T-cell (primary cell): ENCODE measurements around the gene ITPR1. TPM values are rescaled to one million over a fixed set of nuclear protein-coding genes. Genes with fewer than 3 reads are reported as not detected.

ENCODE experiments used
- ATAC-seq, 4 experiments: fragments of 200-7000 bp in 3 of 4; fragments of 150-1000 bp in 1 of 4; cut with Tn5 transposase; replicated peaks in 1 of 4; 1 replicate in 3 of 4; 2 replicates in 1 of 4; pipeline ENCODE4 v1.10.0; 2021; ENCODE audit warnings: moderate library complexity in 3 of 4, mild to moderate bottlenecking in 2 of 4, moderate number of reproducible peaks in 1 of 4
- CTCF ChIA-PET, 2 donors: fragments of 300-600 bp; sonication (Branson Sonifier 250); formaldehyde crosslinking; loops; one replicate each; lab custom pipeline; 2022; ENCODE audit warnings: antibody characterized with exemption in 2 of 2; lab: Charles Lee
- POLR2A ChIA-PET, 2 donors: fragments of 300-600 bp; sonication (Branson Sonifier 250); formaldehyde crosslinking; loops; one replicate each; lab custom pipeline; 2022; ENCODE audit warnings: antibody characterized with exemption in 2 of 2; lab: Charles Lee
- DNase-seq, 35 experiments: peaks; one replicate each; pipeline versions ENCODE4 v3.0.0 to v3.0.0-alpha.2; 2013 to 2023
- H3K27ac ChIP-seq: one replicate; pipeline ENCODE4 v1.5.1; 2013; ENCODE audit warnings: low read length
- H3K27me3 ChIP-seq, 2 experiments: replicated peaks in 1 of 2; 1 replicate in 1 of 2; 2 replicates in 1 of 2; pipeline versions ENCODE4 v1.6.1 to v1.7.0; 2013; ENCODE audit warnings: low read length in 1 of 2, mixed read lengths in 1 of 2; ENCODE audit not compliant: control insufficient read depth in 2 of 2, insufficient read depth in 2 of 2; ENCODE audit errors: extremely low read depth in 1 of 2
- H3K36me3 ChIP-seq, 2 donors: 1 replicate in 1 of 2; 2 replicates in 1 of 2; pipeline versions ENCODE4 v1.6.1 to v1.7.0; 2013; ENCODE audit warnings: low read length in 1 of 2; ENCODE audit not compliant: control insufficient read depth in 2 of 2, insufficient read depth in 1 of 2; ENCODE audit errors: extremely low read depth in 1 of 2
- H3K4me1 ChIP-seq, 2 experiments: 1 replicate in 1 of 2; 2 replicates in 1 of 2; pipeline versions ENCODE4 v1.6.1 to v1.7.0; 2013; ENCODE audit warnings: low read length in 2 of 2, mixed read lengths in 1 of 2; ENCODE audit not compliant: insufficient read depth in 2 of 2, control insufficient read depth in 1 of 2; ENCODE audit errors: extremely low read depth in 1 of 2
- H3K4me3 ChIP-seq, 2 donors: 1 replicate in 1 of 2; 2 replicates in 1 of 2; pipeline versions ENCODE4 v1.5.1 to v1.7.0; 2013; ENCODE audit warnings: mild to moderate bottlenecking in 2 of 2, low read length in 1 of 2, moderate library complexity in 1 of 2; ENCODE audit not compliant: control insufficient read depth in 1 of 2; ENCODE audit errors: extremely low read depth in 1 of 2
- H3K9me3 ChIP-seq: 2 replicates; pipeline ENCODE4 v1.7.0; 2013
- H3K27ac Mint-ChIP-seq, 2 donors: one replicate each; pipeline ENCODE4 v1.8.0; 2020 to 2021; ENCODE audit warnings: mild to moderate bottlenecking in 2 of 2, mixed read lengths in 2 of 2
- H3K27me3 Mint-ChIP-seq, 2 donors: one replicate each; pipeline ENCODE4 v1.8.0; 2021 to 2022; ENCODE audit warnings: mixed read lengths in 2 of 2
- H3K36me3 Mint-ChIP-seq: one replicate; pipeline ENCODE4 v1.8.0; 2021; ENCODE audit warnings: mixed read lengths
- H3K4me1 Mint-ChIP-seq, 3 donors: one replicate each; pipeline ENCODE4 v1.8.0; 2020 to 2022; ENCODE audit warnings: mixed read lengths in 3 of 3, mild to moderate bottlenecking in 1 of 3
- H3K4me3 Mint-ChIP-seq, 3 donors: one replicate each; pipeline ENCODE4 v1.8.0; 2020 to 2022; ENCODE audit warnings: mild to moderate bottlenecking in 3 of 3, mixed read lengths in 3 of 3, moderate library complexity in 3 of 3
- H3K9me3 Mint-ChIP-seq, 3 donors: one replicate each; pipeline ENCODE4 v1.8.0; 2020 to 2022; ENCODE audit warnings: mixed read lengths in 3 of 3
- WGBS: methylation state at CpG from one replicate; pipeline ENCODE4 v1.1.5; 2013; ENCODE audit warnings: missing lambda C conversion rate; ENCODE audit not compliant: insufficient coverage; 5-methylcytosine and 5-hydroxymethylcytosine counted together
- total RNA-seq, 35 experiments: library from RNA in 6 of 35; stranded (reverse) in 6 of 35; fragments of 120-200 nt in 1 of 35; gene quantifications; one replicate each; pipeline versions ENCODE4 v1.2.1 to v1.2.4 and lab custom pipeline; 2013 to 2026

The ITPR1 gene
- total RNA-seq, 5 donors from 2014 or later (not counting 1 experiment from before 2014, with no cell fraction given) = 53.8 to 105 (median 73.1) TPM

DNA sequence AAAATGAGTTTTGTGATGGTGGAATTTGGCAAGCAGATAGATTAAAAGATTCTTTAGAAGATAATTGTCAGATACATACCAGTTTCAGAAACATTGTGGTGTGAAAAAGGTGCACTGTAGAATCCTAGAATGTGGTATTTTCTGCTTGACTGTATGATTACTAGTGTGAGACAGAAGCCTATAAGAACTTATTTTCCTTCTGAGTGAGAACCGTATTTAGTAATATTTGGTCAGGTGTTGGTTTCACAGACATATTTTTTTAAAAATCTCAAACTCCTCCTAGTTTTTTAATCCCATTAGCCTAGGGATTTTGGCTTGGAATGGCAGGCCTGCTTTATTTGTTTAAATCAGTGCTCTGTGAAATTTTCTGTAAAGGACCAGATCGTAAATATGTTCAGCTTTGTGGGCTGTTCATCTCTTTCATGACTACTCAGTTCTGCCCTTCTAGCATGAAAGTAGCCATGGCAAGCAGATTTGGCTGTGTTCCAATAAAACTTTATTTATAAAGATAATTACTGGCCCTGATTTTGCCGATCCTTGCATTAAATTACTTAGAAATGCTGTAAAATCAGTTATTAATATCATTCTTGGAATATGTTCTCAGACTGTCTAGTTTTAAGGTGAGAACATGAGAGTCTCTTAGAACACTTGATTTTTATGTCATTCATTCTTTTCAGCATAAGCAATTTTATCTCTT, 205.1 kb downstream of the ITPR1 start:
- no CpG with 5 or more reads among the region's 3 CpGs for WGBS
- Mint-ChIP-seq H3K4me3 (no peak overlapping the region), H3K27ac (no peak overlapping the region), H3K36me3 (peaks cover 63% of the 10 kb centered on the region), H3K4me1 (no peaks in the 10 kb centered on the region), H3K9me3 (no peaks in the 10 kb centered on the region), H3K27me3 (no peaks in the 10 kb centered on the region)
- ATAC-seq (no peak), DNase-seq (no peak)
- Histone ChIP-seq H3K27me3 (no peaks in the 10 kb centered on the region), H3K4me3 (no peak overlapping the region), H3K36me3 (peaks cover 0 to 68% of the 10 kb centered on the region in 2 donors), H3K4me1 (no peaks in the 10 kb centered on the region), H3K27ac (no peak overlapping the region), H3K9me3 (no peaks in the 10 kb centered on the region)
- POLR2A ChIA-PET = no interaction called here
- CTCF ChIA-PET = no interaction called here

DNA sequence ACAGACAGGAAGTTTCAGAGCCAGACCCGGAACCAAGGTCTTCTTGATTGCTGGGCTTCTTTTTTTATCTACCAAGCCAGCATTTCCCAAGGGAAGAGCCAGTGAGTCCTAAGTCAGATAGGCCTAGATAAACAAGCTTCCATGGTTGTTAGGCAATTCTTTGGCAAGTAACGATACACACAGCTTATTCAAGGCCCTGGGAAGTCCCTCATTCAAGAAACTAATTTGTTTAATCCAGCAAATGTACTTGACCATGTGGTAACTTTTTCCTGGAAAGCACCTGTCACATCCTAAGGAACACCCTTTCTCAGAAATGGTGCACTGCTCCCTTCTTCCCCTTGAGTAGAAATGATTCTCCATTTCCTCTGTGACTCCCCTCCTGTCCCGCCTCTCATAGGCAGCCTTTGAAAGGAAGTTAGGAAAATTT, 209.9 kb downstream of the ITPR1 start:
- DNase-seq (no peak), ATAC-seq (no peak)
- POLR2A ChIA-PET = no interaction called here
- Mint-ChIP-seq H3K27ac (no peak overlapping the region), H3K4me1 (no peaks in the 10 kb centered on the region), H3K9me3 (no peaks in the 10 kb centered on the region), H3K4me3 (no peak overlapping the region), H3K36me3 (peaks cover 62% of the 10 kb centered on the region), H3K27me3 (no peaks in the 10 kb centered on the region)
- no peaks in the 10 kb centered on the region for H3K27me3 ChIP-seq
- 83% methylated on average over 2 of the region's 3 CpGs for WGBS
- H3K9me3 ChIP-seq = no peaks in the 10 kb centered on the region
- H3K4me1 ChIP-seq = no peaks in the 10 kb centered on the region
- H3K36me3 ChIP-seq = peaks cover 0 to 71% of the 10 kb centered on the region in 2 donors
- CTCF ChIA-PET = interaction anchor here in 1 of 2 donors (0.5 to 0.7 kb wide), 2 partner anchors 11 kb away, joined by 3 to 12 read pairs; no protein-coding TSS in a partner anchor
- no peak overlapping the region for H3K27ac ChIP-seq
- H3K4me3 ChIP-seq = no peak overlapping the region

DNA sequence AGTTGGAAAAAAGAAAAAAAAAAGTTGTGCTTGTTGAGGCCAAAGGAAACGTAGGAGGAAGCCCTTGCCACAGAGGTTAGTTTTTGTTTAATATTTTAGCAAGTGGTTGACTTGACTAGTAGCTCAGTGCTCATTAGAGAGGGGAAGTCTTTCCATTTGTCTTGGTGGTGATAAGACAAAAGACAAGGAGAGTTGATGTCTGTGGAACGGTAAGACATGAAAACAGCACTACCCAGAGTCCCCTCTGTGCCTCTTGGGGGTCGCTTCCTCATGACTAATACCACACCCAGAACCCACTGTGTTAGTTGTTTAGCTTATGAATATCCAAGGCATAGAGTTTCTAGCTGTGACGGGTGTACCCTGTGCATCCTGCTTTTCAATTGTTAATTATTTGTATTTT, 211.4 kb downstream of the ITPR1 start:
- WGBS = 44% methylated on average over 1 of the region's 4 CpGs
- H3K27ac Mint-ChIP-seq = no peak overlapping the region
- no peaks in the 10 kb centered on the region for H3K27me3 ChIP-seq
- H3K9me3 Mint-ChIP-seq = no peaks in the 10 kb centered on the region
- H3K9me3 ChIP-seq = no peaks in the 10 kb centered on the region
- H3K27me3 Mint-ChIP-seq = no peaks in the 10 kb centered on the region
- ChIA-PET POLR2A (no interaction called here), CTCF (interaction anchor here in 1 of 2 donors (1.2 kb wide), 1 partner anchor 275 kb away, joined by 4 read pairs; no protein-coding TSS in a partner anchor)
- H3K4me1 ChIP-seq = no peaks in the 10 kb centered on the region
- ATAC-seq = no peak
- H3K4me3 ChIP-seq = no peak overlapping the region
- no peak for DNase-seq
- H3K36me3 ChIP-seq = peaks cover 0 to 65% of the 10 kb centered on the region in 2 donors
- no peak overlapping the region for H3K27ac ChIP-seq
- H3K4me1 Mint-ChIP-seq = no peaks in the 10 kb centered on the region
- H3K4me3 Mint-ChIP-seq = no peak overlapping the region
- peaks cover 60% of the 10 kb centered on the region for H3K36me3 Mint-ChIP-seq

DNA sequence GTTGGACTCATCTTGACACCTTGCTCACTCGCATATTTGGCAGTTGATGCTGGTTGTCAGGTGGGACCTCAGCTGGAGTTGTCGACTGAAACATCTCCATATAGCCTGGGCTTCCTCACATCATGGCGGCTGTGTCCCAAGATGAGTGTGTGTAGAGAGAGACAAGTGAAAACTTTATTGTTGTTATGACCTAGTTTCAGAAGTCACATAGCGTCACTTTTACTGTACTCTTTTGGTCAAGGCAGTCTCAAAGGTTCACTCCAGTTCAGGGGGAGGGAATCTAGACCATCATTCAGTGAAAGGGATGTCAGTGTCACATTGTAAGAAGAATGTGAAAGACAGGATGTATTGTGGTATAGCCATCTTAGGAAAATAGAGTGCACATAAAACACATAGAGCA, 214.2 kb downstream of the ITPR1 start:
- 94% methylated on average over 2 of the region's 4 CpGs for WGBS
- ATAC-seq = no peak
- H3K4me3 ChIP-seq = no peak overlapping the region

DNA sequence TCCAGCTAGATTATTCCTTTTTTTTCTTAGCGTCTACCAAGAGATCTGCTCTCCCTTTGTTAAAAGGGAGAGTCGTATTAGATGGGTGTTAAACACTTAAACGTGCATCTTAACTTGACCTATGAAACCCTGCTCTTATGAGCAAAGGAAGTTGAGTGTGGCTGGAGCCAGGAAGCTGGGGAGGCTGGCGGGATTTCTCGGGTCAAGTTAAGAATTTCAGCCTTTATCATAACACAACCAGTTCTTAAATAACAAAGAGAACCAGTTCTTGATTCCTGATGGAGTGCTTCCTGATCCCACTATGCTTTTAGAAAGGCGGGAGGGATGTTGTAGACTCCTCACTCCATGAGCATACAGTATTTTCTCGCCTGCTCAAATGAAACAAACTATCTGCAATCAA, 215.1 kb downstream of the ITPR1 start:
- no peak overlapping the region for H3K27ac Mint-ChIP-seq
- ChIA-PET POLR2A (no interaction called here), CTCF (no interaction called here)
- Histone ChIP-seq H3K4me3 (no peak overlapping the region), H3K4me1 (no peaks in the 10 kb centered on the region), H3K27me3 (no peaks in the 10 kb centered on the region), H3K36me3 (peaks cover 0 to 50% of the 10 kb centered on the region in 2 donors), H3K27ac (no peak overlapping the region), H3K9me3 (no peaks in the 10 kb centered on the region)
- H3K4me1 Mint-ChIP-seq = peaks cover 0 to 6% (median 0%) of the 10 kb centered on the region in 3 donors
- H3K4me3 Mint-ChIP-seq = no peak overlapping the region
- no CpG with 5 or more reads among the region's 7 CpGs for WGBS
- no peaks in the 10 kb centered on the region for H3K27me3 Mint-ChIP-seq
- H3K36me3 Mint-ChIP-seq = peaks cover 52% of the 10 kb centered on the region
- DNase-seq (no peak), ATAC-seq (no peak)
- H3K9me3 Mint-ChIP-seq = no peaks in the 10 kb centered on the region

More for the DNA sequence above, 214.2 kb downstream of the ITPR1 start:
- ChIA-PET POLR2A (interaction anchor here in 1 of 2 donors (0.6 kb wide), 1 partner anchor 479 kb away, joined by 3 read pairs; no protein-coding TSS in a partner anchor), CTCF (no interaction called here)
- no peaks in the 10 kb centered on the region for H3K9me3 ChIP-seq
- Mint-ChIP-seq H3K27me3 (no peaks in the 10 kb centered on the region), H3K9me3 (no peaks in the 10 kb centered on the region), H3K36me3 (peaks cover 53% of the 10 kb centered on the region), H3K4me3 (no peak overlapping the region), H3K4me1 (peaks cover 0 to 6% (median 0%) of the 10 kb centered on the region in 3 donors), H3K27ac (no peak overlapping the region)
- no peak overlapping the region for H3K27ac ChIP-seq
- peaks cover 0 to 51% of the 10 kb centered on the region in 2 donors for H3K36me3 ChIP-seq
- H3K27me3 ChIP-seq = no peaks in the 10 kb centered on the region
- no peaks in the 10 kb centered on the region for H3K4me1 ChIP-seq
- DNase-seq = no peak

DNA sequence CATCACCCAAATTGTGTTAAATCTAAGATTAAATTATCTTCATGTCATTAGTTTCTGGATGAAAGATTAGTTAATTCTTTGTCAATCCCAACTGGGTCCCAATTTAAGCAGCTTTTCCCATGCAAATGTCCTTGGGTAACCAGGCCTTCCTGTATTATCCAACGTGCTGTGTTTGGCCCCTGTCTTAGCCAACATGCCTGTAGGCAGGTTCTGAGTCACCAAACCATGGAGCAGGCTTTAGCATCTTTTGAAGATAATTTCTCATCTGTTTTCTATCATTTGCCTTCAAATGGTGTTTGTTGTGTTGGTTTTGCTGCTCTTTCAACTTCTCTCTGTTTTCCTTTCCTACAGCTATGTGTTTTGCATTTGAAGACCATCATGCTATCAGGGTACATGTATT, 216.2 kb downstream of the ITPR1 start:
- Mint-ChIP-seq H3K9me3 (no peaks in the 10 kb centered on the region), H3K27ac (no peak overlapping the region), H3K4me3 (no peak overlapping the region), H3K4me1 (peaks cover 0 to 6% (median 0%) of the 10 kb centered on the region in 3 donors), H3K27me3 (no peaks in the 10 kb centered on the region), H3K36me3 (peaks cover 56% of the 10 kb centered on the region)
- no peak overlapping the region for H3K4me3 ChIP-seq
- H3K27me3 ChIP-seq = no peaks in the 10 kb centered on the region
- peaks cover 5 to 56% of the 10 kb centered on the region in 2 donors for H3K36me3 ChIP-seq
- H3K4me1 ChIP-seq = no peaks in the 10 kb centered on the region
- POLR2A ChIA-PET = no interaction called here
- H3K9me3 ChIP-seq = no peaks in the 10 kb centered on the region
- ATAC-seq (no peak), DNase-seq (no peak)
- CTCF ChIA-PET = interaction anchor here (0.5 to 3.6 kb wide), 7 partner anchors 59 to 358 kb away, joined by 3 to 39 read pairs (median 4); no protein-coding TSS in a partner anchor
- WGBS = no CpG with 5 or more reads among the region's 1 CpG
- H3K27ac ChIP-seq = no peak overlapping the region
